IMR-90 (cell line): ENCODE results near the gene TICAM1. TPM values are rescaled to one million over a fixed set of nuclear protein-coding genes. Genes with fewer than 3 reads are reported as not detected.

Source experiments
- ATAC-seq: fragments of 200-7000 bp; cut with Tn5 transposase; 2 replicates; pipeline ENCODE4 v1.9.1; 2020; ENCODE audit warnings: low read depth, mild to moderate bottlenecking, moderate library complexity
- BruUV-seq: library from RNA; stranded (reverse); fragments of 400-500 nt; replicated peaks from 2 replicates; lab custom pipeline; 2021; lab: Mats Ljungman, UMichigan
- CTCF ChIA-PET: fragments of 300-600 bp; formaldehyde crosslinking; extraction: SDS; loops from one replicate; lab custom pipeline; 2021; ENCODE audit warnings: antibody characterized with exemption; lab: Yijun Ruan, JAX
- POLR2A ChIA-PET: fragments of 300-600 bp; sonication (Branson Sonifier 250); formaldehyde crosslinking; loops from one replicate; lab custom pipeline; 2022; ENCODE audit warnings: antibody characterized with exemption; ENCODE audit not compliant: unreplicated experiment; lab: Charles Lee
- DNase-seq: peaks from one replicate; pipeline ENCODE4 v3.0.0; 2013
- H2AFZ ChIP-seq: replicated peaks from 2 replicates; pipeline ENCODE3; 2013; ENCODE audit warnings: low read length, mild to moderate bottlenecking; ENCODE audit not compliant: poor library complexity
- H2AK5ac ChIP-seq: 2 replicates; pipeline ENCODE4 v1.6.1; 2013; ENCODE audit warnings: low read depth, low read length, inconsistent platforms
- H2AK9ac ChIP-seq: replicated peaks from 2 replicates; pipeline ENCODE3; 2013; ENCODE audit warnings: mild to moderate bottlenecking, low read depth, low read length, moderate library complexity; ENCODE audit not compliant: poor library complexity
- H2BK120ac ChIP-seq: 2 replicates; pipeline ENCODE4 v1.6.1; 2013; ENCODE audit warnings: low read depth, low read length, inconsistent platforms
- H2BK15ac ChIP-seq: 3 replicates; pipeline ENCODE4 v1.6.1; 2013; ENCODE audit warnings: low read depth, low read length, inconsistent platforms
- H2BK20ac ChIP-seq: 2 replicates; pipeline ENCODE4 v1.6.1; 2013; ENCODE audit warnings: low read depth, mild to moderate bottlenecking, inconsistent platforms, low read length, moderate library complexity
- H2BK5ac ChIP-seq: 2 replicates; pipeline ENCODE4 v1.6.1; 2013; ENCODE audit warnings: mild to moderate bottlenecking, low read depth, low read length, inconsistent platforms; ENCODE audit not compliant: poor library complexity, severe bottlenecking
- H3K14ac ChIP-seq: replicated peaks from 2 replicates; pipeline ENCODE4 v1.6.1; 2013; ENCODE audit warnings: low read depth, low read length, inconsistent platforms
- H3K18ac ChIP-seq: 2 replicates; pipeline ENCODE4 v1.6.1; 2013; ENCODE audit warnings: low read depth, low read length, control low read depth
- H3K23ac ChIP-seq: 2 replicates; pipeline ENCODE4 v1.6.1; 2013; ENCODE audit warnings: low read depth, low read length, inconsistent platforms
- H3K27ac ChIP-seq: 2 replicates; pipeline ENCODE4 v1.5.1; 2013; ENCODE audit warnings: mild to moderate bottlenecking, control low read depth, low read length; ENCODE audit not compliant: insufficient read depth
- H3K27me3 ChIP-seq: 2 replicates; pipeline ENCODE4 v1.6.1; 2013; ENCODE audit warnings: low read length; ENCODE audit not compliant: control insufficient read depth, insufficient read depth
- H3K36me3 ChIP-seq: 2 replicates; pipeline ENCODE4 v1.6.1; 2013; ENCODE audit warnings: low read length, mixed read lengths; ENCODE audit not compliant: control insufficient read depth, insufficient read depth
- H3K4ac ChIP-seq: 2 replicates; pipeline ENCODE4 v1.6.1; 2013; ENCODE audit warnings: low read depth, low read length, inconsistent platforms
- H3K4me1 ChIP-seq: 2 replicates; pipeline ENCODE4 v1.6.1; 2013; ENCODE audit warnings: low read length, mixed read lengths; ENCODE audit not compliant: control insufficient read depth, insufficient read depth
- H3K4me2 ChIP-seq: 2 replicates; pipeline ENCODE4 v1.6.1; 2013; ENCODE audit warnings: low read depth, mild to moderate bottlenecking, control low read depth, low read length, moderate library complexity
- H3K4me3 ChIP-seq: 2 replicates; pipeline ENCODE4 v1.5.1; 2013; ENCODE audit warnings: low read depth, mild to moderate bottlenecking, control low read depth, low read length, moderate library complexity; ENCODE audit not compliant: insufficient read depth
- H3K56ac ChIP-seq: 2 replicates; pipeline ENCODE4 v1.6.1; 2013; ENCODE audit warnings: low read length, inconsistent platforms; ENCODE audit not compliant: insufficient read depth; ENCODE audit errors: extremely low read depth
- H3K79me1 ChIP-seq, 2 experiments: 2 replicates each; pipeline ENCODE4 v1.6.1; 2013; ENCODE audit warnings: low read length in 2 of 2, inconsistent platforms in 1 of 2, low read depth in 1 of 2
- H3K9ac ChIP-seq: 2 replicates; pipeline ENCODE4 v1.6.1; 2013; ENCODE audit warnings: low read depth, low read length, control low read depth
- H3K9me1 ChIP-seq: 2 replicates; pipeline ENCODE4 v1.6.1; 2013; ENCODE audit warnings: low read length, inconsistent platforms; ENCODE audit not compliant: insufficient read depth
- H3K9me3 ChIP-seq: 2 replicates; pipeline ENCODE4 v1.6.1; 2013; ENCODE audit warnings: low read length; ENCODE audit not compliant: control insufficient read depth, insufficient read depth
- H4K20me1 ChIP-seq: 2 replicates; pipeline ENCODE4 v1.6.1; 2013; ENCODE audit warnings: low read length, inconsistent platforms; ENCODE audit not compliant: insufficient read depth
- H4K5ac ChIP-seq: 2 replicates; pipeline ENCODE4 v1.6.1; 2013; ENCODE audit warnings: mild to moderate bottlenecking, low read depth, low read length, control low read depth
- H4K8ac ChIP-seq, 2 experiments: 2 replicates each; pipeline ENCODE4 v1.6.1; 2013; ENCODE audit warnings: low read depth in 2 of 2, low read length in 2 of 2, control low read depth in 1 of 2, inconsistent platforms in 1 of 2
- H4K91ac ChIP-seq: 2 replicates; pipeline ENCODE4 v1.6.1; 2013; ENCODE audit warnings: low read depth, low read length, inconsistent platforms; ENCODE audit not compliant: insufficient read depth
- BHLHE40 ChIP-seq: fragments of 150-350 bp; IDR thresholded peaks from 2 replicates; pipeline ENCODE4 v1.6.1; 2016; ENCODE audit warnings: mild to moderate bottlenecking, low read depth, low read length
- MAFK ChIP-seq: IDR thresholded peaks from 2 replicates; pipeline ENCODE4 v1.6.1; 2012; ENCODE audit warnings: low read depth, low read length, improper control_type of control experiment
- MAZ ChIP-seq: IDR thresholded peaks from 2 replicates; pipeline ENCODE4 v1.6.1; 2012; ENCODE audit warnings: low read depth, mild to moderate bottlenecking, low read length, improper control_type of control experiment, moderate library complexity, borderline replicate concordance
- MXI1 ChIP-seq: IDR thresholded peaks from 2 replicates; pipeline ENCODE4 v1.6.1; 2012; ENCODE audit warnings: low read depth, mild to moderate bottlenecking, low read length, moderate library complexity, borderline replicate concordance
- RCOR1 ChIP-seq: IDR thresholded peaks from 2 replicates; pipeline ENCODE4 v1.6.1; 2012; ENCODE audit warnings: mild to moderate bottlenecking, low read length, improper control_type of control experiment; ENCODE audit not compliant: insufficient replicate concordance
- RFX5 ChIP-seq: IDR thresholded peaks from 2 replicates; pipeline ENCODE4 v1.8.0; 2012; ENCODE audit warnings: low read depth, mild to moderate bottlenecking, low read length, moderate library complexity
- SMC3 ChIP-seq: fragments of 150-350 bp; IDR thresholded peaks from 2 replicates; pipeline ENCODE4 v1.6.1; 2016; ENCODE audit warnings: low read depth, mild to moderate bottlenecking, antibody characterized with exemption, low read length, moderate library complexity
- WGBS, 2 experiments: methylation state at CpG; one replicate each; pipeline versions ENCODE4 v1.1.5 to v1.1.7; 2013; ENCODE audit warnings: missing lambda C conversion rate in 2 of 2; ENCODE audit not compliant: insufficient read length in 1 of 2; ENCODE audit errors: extremely low coverage in 2 of 2; 5-methylcytosine and 5-hydroxymethylcytosine counted together
- dilution Hi-C: fragments of 300-500 bp; cut with HindIII; formaldehyde crosslinking; loops from one replicate; pipeline ENCODE4 v1.14.3; 2018; ENCODE audit warnings: low sequenced_read_pairs; ENCODE audit not compliant: unreplicated experiment
- in situ Hi-C: fragments of 300-500 bp; cut with MboI; formaldehyde crosslinking; loops from 3 replicates; pipeline ENCODE4 v1.14.3; 2019; ENCODE audit warnings: low sequenced_read_pairs, inconsistent platforms, mixed read lengths
- intact Hi-C: fragments of 100-400 bp; cut with micrococcal nuclease; formaldehyde crosslinking; loops from 2 replicates; pipeline ENCODE4 v1.10.0; 2022
- polyA plus RNA-seq, 3 experiments: library from polyadenylated mRNA; depleted of rRNA; stranded (reverse); fragments of >200 nt; gene quantifications; 2 replicates each; pipeline ENCODE4 v1.2.3, GENCODE V29; 2012; ENCODE audit warnings: low replicate concordance in 1 of 3
- total RNA-seq: library from RNA; depleted of rRNA; stranded (reverse); fragments of >200 nt; gene quantifications from 2 replicates; pipeline ENCODE4 v1.2.3, GENCODE V29; 2012
- TF ChIP-seq, protein P1 (sequence below): fragments of 150-350 bp; IDR thresholded peaks from 2 replicates; pipeline ENCODE4 v1.6.1; 2016; ENCODE audit warnings: low read depth, mild to moderate bottlenecking, low read length, moderate library complexity, borderline replicate concordance

Gene TICAM1
- total and polyA plus RNA-seq, 2 of the 4 experiments (the other 2 are of a cell fraction) = 0.90 to 9.2 TPM

DNA sequence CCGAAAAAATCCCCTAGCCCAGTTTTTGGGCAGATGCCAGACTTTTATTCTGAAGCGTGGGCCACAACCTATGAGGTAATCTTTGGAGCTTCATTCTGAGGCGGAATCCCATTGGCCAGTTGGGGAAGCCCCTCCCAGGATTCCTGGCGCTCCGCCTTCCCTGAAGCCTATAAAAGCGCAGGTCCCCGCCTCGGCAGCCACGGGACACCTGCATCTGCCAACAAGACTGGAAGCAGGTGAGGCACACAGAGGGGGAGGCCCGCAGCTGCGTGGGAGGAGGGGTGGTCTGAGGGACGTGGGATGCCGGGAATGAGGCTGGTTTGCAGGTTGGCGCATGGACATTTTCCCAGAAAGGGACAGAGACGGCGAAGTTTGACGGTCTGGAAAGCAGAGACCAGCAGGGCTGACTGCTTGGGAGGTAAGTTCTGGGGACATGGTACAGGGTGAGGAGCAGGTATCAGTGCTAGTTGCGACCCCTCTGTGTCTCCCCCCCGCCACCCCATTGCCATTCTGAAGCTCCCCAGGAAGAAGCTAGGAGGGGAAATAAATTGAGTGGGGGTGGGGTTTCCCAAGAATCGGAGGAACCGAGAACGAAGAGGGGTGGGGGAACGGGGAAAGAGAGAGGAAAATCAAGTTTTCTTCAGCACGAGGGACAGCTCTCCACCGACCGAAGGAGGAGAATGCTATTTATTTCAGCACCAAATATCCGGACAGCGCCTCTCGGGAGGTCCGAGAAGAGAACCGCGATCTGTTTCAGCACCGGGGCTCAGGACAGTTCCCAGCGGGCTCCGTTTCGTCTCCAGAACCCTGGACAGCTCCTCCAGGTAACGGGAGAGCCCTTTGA is 62.4 kb downstream of the TICAM1 start:
- Histone ChIP-seq H2BK120ac (no peak overlapping the region), H4K91ac (no peak overlapping the region), H3K56ac (no peak overlapping the region), H3K14ac (no peak overlapping the region), H3K27me3 (peaks cover 4% of the 10 kb centered on the region), H4K20me1 (peaks cover 8% of the 10 kb centered on the region), H3K4me2 (no peak overlapping the region), H2BK20ac (no peak overlapping the region), H2BK15ac (no peak overlapping the region), H2BK5ac (no peak overlapping the region), H3K36me3 (no peaks in the 10 kb centered on the region), H3K9me3 (no peaks in the 10 kb centered on the region), H3K23ac (no peak overlapping the region), H3K27ac (no peak overlapping the region), H2AFZ (no peak overlapping the region), H3K9ac (no peak overlapping the region), H2AK9ac (peak overlapping the region; percentile 42), H2AK5ac (no peak overlapping the region), H4K5ac (no peak overlapping the region), H3K4me3 (no peak overlapping the region), H3K4me1 (no peaks in the 10 kb centered on the region), H3K18ac (no peak overlapping the region), H3K9me1 (no peaks in the 10 kb centered on the region), H3K79me1 (no peaks in the 10 kb centered on the region), H4K8ac (no peak overlapping the region), H3K4ac (no peak overlapping the region)
- CTCF ChIA-PET = no interaction called here
- no TSS peak for BruUV-seq
- POLR2A ChIA-PET = no interaction called here
- WGBS, 2 experiments = 12% methylated on average over 17 of the region's 37 CpGs; no CpG with 5 or more reads in 1 of the 2 experiments
- in situ Hi-C loops = no loop called here
- intact Hi-C loops = no loop called here
- peak; percentile 100 for ATAC-seq
- dilution Hi-C loops = no loop called here
- TF ChIP-seq MAFK (no peak), MXI1 (peak; percentile 97), SMC3 (peak; percentile 9; the same call in 1 of the 2 replicates), RCOR1 (peak; percentile 100), BHLHE40 (no peak), MAZ (no peak), RFX5 (no peak)
- TF ChIP-seq, protein P1, sequence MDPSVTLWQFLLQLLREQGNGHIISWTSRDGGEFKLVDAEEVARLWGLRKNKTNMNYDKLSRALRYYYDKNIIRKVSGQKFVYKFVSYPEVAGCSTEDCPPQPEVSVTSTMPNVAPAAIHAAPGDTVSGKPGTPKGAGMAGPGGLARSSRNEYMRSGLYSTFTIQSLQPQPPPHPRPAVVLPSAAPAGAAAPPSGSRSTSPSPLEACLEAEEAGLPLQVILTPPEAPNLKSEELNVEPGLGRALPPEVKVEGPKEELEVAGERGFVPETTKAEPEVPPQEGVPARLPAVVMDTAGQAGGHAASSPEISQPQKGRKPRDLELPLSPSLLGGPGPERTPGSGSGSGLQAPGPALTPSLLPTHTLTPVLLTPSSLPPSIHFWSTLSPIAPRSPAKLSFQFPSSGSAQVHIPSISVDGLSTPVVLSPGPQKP = no peak
- peak; percentile 82 for DNase-seq
